HG03342 (cell line): ENCODE results near the gene GP9.

ENCODE experiments used
- ATAC-seq: cut with Tn5 transposase; IDR thresholded peaks from one replicate; pipeline ENCODE4 v1.9.1; 2021; ENCODE audit warnings: mild to moderate bottlenecking, moderate library complexity; ENCODE audit not compliant: unreplicated experiment

GP9 gene

GRCh38 chr3:129027544-129027880 is 33.1 kb upstream of the GP9 start:
- ATAC-seq: no peak

GRCh38 chr3:129028866-129029265 is 31.7 kb upstream of the GP9 start:
- no peak for ATAC-seq

- no peak for ATAC-seq
Observed at GRCh38 chr3:129030611-129031010, 30.0 kb upstream of the GP9 start.

- ATAC-seq: no peak
Observed at GRCh38 chr3:129031476-129032215, 28.9 kb upstream of the GP9 start.

- no peak for ATAC-seq
Observed at GRCh38 chr3:129032716-129033115, 27.9 kb upstream of the GP9 start.

- ATAC-seq: no peak
Observed at GRCh38 chr3:129033151-129033550, 27.4 kb upstream of the GP9 start.

- ATAC-seq: no peak
Observed at GRCh38 chr3:129033633-129034321, 26.8 kb upstream of the GP9 start.

- no peak for ATAC-seq
Observed at GRCh38 chr3:129034642-129035041, 25.9 kb upstream of the GP9 start.

GRCh38 chr3:129035360-129036221 is 25.0 kb upstream of the GP9 start:
- no peak for ATAC-seq

- ATAC-seq: no peak
Observed at GRCh38 chr3:129036222-129037092, 24.1 kb upstream of the GP9 start.

- no peak for ATAC-seq
Observed at GRCh38 chr3:129037093-129037419, 23.5 kb upstream of the GP9 start.

GRCh38 chr3:129038121-129038855 is 22.3 kb upstream of the GP9 start:
- ATAC-seq: no peak

GRCh38 chr3:129039271-129040038 is 21.1 kb upstream of the GP9 start:
- ATAC-seq: no peak

- ATAC-seq: no peak
Observed at GRCh38 chr3:129040039-129040336, 20.6 kb upstream of the GP9 start.

- no peak for ATAC-seq
Observed at GRCh38 chr3:129040579-129041300, 19.8 kb upstream of the GP9 start.

GRCh38 chr3:129045675-129046036 is 14.9 kb upstream of the GP9 start:
- ATAC-seq: no peak

- no peak for ATAC-seq
Observed at GRCh38 chr3:129046037-129046731, 14.4 kb upstream of the GP9 start.

- ATAC-seq: no peak
Observed at GRCh38 chr3:129046732-129047552, 13.6 kb upstream of the GP9 start.
